ENCODE data around the gene R3HCC1L. TPM values are rescaled to one million over a fixed set of nuclear protein-coding genes. Genes with fewer than 3 reads are reported as not detected.

R3HCC1L gene
- total and polyA plus RNA-seq, 9 of the 15 experiments (the other 6 are each of a cell fraction or from before 2014, with no cell fraction given), result 9.1 to 17.8 (median 12.6) TPM

- TF ChIP-seq NFXL1 (CRISPR knock-in tag; IDR thresholded peaks at IDR 0.05) (no peak), KLF10 (CRISPR knock-in tag; IDR thresholded peaks at IDR 0.05) (no peak), ZNF830 (CRISPR knock-in tag; IDR thresholded peaks at IDR 0.05) (no peak), SNRNP70 (optimal IDR thresholded peaks at IDR 0.05; ENCODE audit: low read depth, low read length) (no peak), ZNF589 (CRISPR knock-in tag; IDR thresholded peaks at IDR 0.05; ENCODE audit: low read depth) (0 out of 2 replicates have a peak, but pooled peaks have one; percentile 47), KLF13 (tag; IDR thresholded peaks at IDR 0.05; ENCODE audit: borderline replicate concordance, low read depth) (0 out of 2 replicates have a peak, but pooled peaks have one; percentile 50), TOE1 (IDR thresholded peaks at IDR 0.05; ENCODE audit: borderline replicate concordance) (no peak), TOE1 (CRISPR knock-in tag; IDR thresholded peaks at IDR 0.05; ENCODE audit: borderline replicate concordance, low read depth) (no peak), BDP1 (IDR thresholded peaks at IDR 0.05; ENCODE audit: insufficient read depth, insufficient read length) (no peak), CREM (IDR thresholded peaks at IDR 0.05; ENCODE audit: low read depth) (peak; percentile 91), SIRT6 (IDR thresholded peaks at IDR 0.05; ENCODE audit: low read depth, low read length) (no peak), RCOR1 (IDR thresholded peaks at IDR 0.05; ENCODE audit: borderline replicate concordance in 1 of 2, low read depth in 2 of 2, low read length in 2 of 2) (no peak)
- TF ChIP-seq, protein P1, sequence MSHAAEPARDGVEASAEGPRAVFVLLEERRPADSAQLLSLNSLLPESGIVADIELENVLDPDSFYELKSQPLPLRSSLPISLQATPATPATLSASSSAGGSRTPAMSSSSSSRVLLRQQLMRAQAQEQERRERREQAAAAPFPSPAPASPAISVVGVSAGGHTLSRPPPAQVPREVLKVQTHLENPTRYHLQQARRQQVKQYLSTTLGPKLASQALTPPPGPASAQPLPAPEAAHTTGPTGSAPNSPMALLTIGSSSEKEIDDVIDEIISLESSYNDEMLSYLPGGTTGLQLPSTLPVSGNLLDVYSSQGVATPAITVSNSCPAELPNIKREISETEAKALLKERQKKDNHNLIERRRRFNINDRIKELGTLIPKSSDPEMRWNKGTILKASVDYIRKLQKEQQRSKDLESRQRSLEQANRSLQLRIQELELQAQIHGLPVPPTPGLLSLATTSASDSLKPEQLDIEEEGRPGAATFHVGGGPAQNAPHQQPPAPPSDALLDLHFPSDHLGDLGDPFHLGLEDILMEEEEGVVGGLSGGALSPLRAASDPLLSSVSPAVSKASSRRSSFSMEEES (CRISPR knock-in tag; IDR thresholded peaks at IDR 0.05), result no peak
- TF ChIP-seq, protein P2, sequence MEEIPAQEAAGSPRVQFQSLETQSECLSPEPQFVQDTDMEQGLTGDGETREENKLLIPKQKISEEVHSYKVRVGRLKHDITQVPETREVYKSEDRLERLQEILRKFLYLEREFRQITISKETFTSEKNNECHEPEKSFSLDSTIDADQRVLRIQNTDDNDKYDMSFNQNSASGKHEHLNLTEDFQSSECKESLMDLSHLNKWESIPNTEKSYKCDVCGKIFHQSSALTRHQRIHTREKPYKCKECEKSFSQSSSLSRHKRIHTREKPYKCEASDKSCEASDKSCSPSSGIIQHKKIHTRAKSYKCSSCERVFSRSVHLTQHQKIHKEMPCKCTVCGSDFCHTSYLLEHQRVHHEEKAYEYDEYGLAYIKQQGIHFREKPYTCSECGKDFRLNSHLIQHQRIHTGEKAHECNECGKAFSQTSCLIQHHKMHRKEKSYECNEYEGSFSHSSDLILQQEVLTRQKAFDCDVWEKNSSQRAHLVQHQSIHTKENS (CRISPR knock-in tag; IDR thresholded peaks at IDR 0.05), result no peak
- TF ChIP-seq, protein P3, sequence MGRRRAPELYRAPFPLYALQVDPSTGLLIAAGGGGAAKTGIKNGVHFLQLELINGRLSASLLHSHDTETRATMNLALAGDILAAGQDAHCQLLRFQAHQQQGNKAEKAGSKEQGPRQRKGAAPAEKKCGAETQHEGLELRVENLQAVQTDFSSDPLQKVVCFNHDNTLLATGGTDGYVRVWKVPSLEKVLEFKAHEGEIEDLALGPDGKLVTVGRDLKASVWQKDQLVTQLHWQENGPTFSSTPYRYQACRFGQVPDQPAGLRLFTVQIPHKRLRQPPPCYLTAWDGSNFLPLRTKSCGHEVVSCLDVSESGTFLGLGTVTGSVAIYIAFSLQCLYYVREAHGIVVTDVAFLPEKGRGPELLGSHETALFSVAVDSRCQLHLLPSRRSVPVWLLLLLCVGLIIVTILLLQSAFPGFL (CRISPR knock-in tag; IDR thresholded peaks at IDR 0.05), result no peak
- TF ChIP-seq, protein P4, sequence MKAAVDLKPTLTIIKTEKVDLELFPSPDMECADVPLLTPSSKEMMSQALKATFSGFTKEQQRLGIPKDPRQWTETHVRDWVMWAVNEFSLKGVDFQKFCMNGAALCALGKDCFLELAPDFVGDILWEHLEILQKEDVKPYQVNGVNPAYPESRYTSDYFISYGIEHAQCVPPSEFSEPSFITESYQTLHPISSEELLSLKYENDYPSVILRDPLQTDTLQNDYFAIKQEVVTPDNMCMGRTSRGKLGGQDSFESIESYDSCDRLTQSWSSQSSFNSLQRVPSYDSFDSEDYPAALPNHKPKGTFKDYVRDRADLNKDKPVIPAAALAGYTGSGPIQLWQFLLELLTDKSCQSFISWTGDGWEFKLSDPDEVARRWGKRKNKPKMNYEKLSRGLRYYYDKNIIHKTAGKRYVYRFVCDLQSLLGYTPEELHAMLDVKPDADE (conservative IDR thresholded peaks at IDR 0.05; ENCODE audit: control insufficient read depth, low read depth, low read length), result peak; percentile 87
Measured at GRCh38 chr10:98134431-98135221, at the start of gene R3HCC1L (continued).
